AG09319 (cell line): ENCODE results near the gene BICDL2.

Experiments used
- DNase-seq: peaks from one replicate; pipeline ENCODE4 v3.0.0-alpha.2; 2010; ENCODE audit warnings: low read depth; ENCODE audit errors: extremely low read depth
- CTCF ChIP-seq: IDR thresholded peaks from 2 replicates; pipeline ENCODE4 v1.5.1; 2011; ENCODE audit warnings: low read depth, mild to moderate bottlenecking, inconsistent platforms, low read length, moderate library complexity

The BICDL2 gene

GRCh38 chr16:3022684-3023414, 13.9 kb downstream of the BICDL2 start:
- TF ChIP-seq CTCF: no peak
- no peak for DNase-seq

GRCh38 chr16:3022208-3022683, 14.5 kb downstream of the BICDL2 start:
- peak; percentile 89 for DNase-seq
- no peak for TF ChIP-seq CTCF

- DNase-seq: no peak
- peak; percentile 45 for TF ChIP-seq CTCF
Observed at GRCh38 chr16:3021449-3022207, 15.1 kb downstream of the BICDL2 start.

GRCh38 chr16:3020604-3021448, 15.9 kb downstream of the BICDL2 start:
- peak; percentile 70 for DNase-seq
- TF ChIP-seq CTCF: no peak

- TF ChIP-seq CTCF: no peak; the same call in 1 of the 2 replicates
- no peak for DNase-seq
Observed at GRCh38 chr16:3020247-3020603, 16.5 kb downstream of the BICDL2 start, which contains the start of gene TNFRSF12A. TNFRSF12A (plus strand) TSS chr16:3020368; CDS start chr16:3020398, 30 bp downstream.

- DNase-seq: no peak
- no peak for TF ChIP-seq CTCF
Observed at GRCh38 chr16:3019594-3020246, 17.0 kb downstream of the BICDL2 start.
